GM19372 (cell line): Measurements from ENCODE around the gene CCKAR.
"Not testable (repeated sequence)": the region's sequence is repeated elsewhere in the genome, so short reads cannot be mapped to it uniquely, and the experiment has no call there.

Experiments
- ATAC-seq: cut with Tn5 transposase; IDR thresholded peaks from one replicate; pipeline ENCODE4 v1.9.1; 2021; ENCODE audit warnings: mild to moderate bottlenecking, low read depth, moderate library complexity; ENCODE audit not compliant: unreplicated experiment

Gene CCKAR, protein sequence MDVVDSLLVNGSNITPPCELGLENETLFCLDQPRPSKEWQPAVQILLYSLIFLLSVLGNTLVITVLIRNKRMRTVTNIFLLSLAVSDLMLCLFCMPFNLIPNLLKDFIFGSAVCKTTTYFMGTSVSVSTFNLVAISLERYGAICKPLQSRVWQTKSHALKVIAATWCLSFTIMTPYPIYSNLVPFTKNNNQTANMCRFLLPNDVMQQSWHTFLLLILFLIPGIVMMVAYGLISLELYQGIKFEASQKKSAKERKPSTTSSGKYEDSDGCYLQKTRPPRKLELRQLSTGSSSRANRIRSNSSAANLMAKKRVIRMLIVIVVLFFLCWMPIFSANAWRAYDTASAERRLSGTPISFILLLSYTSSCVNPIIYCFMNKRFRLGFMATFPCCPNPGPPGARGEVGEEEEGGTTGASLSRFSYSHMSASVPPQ

DNA sequence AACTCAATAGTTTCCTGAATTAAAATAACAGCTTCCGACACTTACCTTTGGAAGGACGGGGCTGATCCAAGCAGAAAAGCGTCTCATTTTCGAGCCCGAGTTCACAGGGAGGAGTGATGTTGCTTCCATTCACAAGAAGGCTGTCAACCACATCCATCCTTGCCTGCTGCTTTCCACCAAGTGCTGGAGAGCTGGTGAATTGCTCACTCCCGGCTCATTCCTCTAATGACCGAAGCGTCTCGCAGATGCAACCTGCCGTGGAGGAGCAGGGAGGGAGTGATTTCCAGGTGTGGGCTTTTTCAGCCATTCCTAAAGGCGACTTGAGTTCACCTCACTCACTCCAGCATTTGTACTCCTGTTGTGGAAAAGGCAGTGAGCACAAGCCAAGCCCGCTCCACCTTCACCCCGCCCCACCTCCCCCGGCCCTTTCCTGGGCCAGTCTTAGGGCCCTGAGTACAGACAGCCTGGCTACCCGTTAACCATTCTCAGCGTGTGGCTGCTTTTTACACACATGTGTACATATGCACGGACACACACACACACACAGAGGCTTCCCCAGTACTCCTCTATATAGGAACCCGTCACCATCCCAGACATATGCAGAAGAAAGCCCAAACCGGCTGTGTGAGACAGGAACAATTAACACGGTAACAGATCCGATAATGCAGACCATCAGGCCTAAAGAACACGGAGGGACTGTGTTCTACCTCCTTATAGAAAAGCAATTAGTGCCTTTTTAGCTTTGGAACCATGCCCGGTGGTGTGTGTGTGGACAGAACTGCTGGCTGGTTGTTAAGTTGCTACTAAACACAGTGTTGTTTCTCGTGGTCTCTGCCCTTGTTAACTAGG is at the start of gene CCKAR:
Gene CCKAR, minus strand, starts transcription at position 374 of the 849 bp plus-strand sequence. Its CDS starts 217 bp downstream, at position 157.
- no peak for ATAC-seq

DNA sequence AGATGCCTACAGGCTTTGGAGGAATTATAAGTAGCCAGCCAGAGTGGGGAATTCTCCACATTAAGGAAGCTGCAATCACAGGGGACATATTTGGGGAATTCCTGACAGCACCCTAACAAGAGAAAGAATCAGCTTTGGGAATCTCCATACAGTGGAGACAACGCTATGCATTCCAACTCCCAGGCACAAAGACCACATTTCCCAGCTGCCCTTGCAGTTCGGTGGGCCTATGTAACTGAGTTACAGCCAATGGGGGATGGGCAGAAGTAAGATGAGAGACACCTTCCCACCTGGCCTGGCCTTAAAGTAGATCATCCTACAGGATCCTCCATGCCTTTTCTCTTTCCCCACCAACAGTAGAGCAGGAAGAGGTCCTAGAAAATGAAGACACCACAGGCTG is 43.4 kb upstream of the CCKAR start:
- ATAC-seq, result no peak

DNA sequence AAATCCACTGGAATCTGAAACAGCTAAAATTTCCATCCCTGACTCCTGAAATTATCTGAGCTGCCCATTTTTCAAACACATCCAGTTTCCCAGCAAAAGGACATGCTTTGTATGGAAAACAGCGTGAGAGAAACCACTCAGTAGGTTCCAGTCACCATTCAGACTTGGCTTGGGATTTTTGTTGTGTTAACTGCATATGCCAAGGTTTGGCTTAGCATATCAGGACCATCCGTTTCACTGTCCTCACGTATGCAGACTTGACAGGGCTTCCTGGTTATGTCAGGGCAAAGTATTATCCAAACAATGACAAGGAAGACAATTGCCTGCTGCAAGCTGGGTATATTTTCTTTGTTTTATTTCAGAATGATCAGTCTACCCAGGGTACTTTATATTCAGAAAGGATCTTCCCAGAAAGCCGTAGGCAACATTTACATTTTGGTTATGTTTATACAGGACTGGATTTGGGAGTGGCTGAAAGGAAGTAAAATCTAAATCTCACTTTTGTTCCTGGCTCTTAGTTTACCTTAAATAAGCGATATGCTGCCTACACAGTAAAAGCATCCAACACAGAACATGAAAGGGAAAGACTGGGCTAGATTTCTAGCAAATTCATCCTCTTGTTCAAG is 41.3 kb upstream of the CCKAR start:
- ATAC-seq, result no peak

DNA sequence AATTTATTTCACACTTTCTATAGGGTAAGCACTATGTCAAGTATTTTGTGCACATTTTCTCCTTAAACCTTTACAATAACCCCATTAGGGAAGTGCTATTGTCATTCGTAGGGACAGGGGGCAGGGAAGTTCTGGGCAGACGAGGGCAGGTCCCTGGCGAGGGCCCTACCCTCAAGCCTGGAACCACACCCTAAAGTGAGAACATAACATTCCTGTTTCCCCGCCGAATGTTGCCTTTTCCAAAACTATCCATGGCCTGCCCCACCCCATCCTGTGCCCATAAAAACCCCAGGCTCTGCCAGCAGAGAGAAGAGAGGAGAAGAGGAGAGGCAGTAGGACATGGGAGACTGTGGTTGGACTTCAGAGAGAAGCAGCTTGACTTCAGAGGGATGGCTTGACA is 39.8 kb upstream of the CCKAR start:
- ATAC-seq, result no peak

DNA sequence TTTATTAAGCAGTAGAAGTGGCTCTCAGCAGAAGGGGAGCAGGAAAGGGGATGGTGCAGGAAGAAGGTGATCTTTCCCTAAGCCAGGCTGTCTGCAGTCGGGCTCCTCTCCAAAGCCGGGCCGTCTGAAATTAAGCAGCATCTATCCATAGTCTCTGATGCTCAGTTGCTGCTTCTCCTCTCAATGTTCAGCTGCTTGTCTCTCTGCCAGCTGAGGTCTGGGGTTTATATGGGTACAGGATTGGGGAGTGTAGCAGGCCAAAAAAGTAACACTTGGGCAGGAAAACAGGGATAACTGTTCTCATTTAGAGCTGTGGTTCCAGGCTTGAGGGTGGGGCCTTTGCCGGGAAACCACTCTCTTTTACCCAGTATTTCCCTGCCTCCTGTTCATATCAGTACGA is 39.2 kb upstream of the CCKAR start:
- ATAC-seq, result no peak

DNA sequence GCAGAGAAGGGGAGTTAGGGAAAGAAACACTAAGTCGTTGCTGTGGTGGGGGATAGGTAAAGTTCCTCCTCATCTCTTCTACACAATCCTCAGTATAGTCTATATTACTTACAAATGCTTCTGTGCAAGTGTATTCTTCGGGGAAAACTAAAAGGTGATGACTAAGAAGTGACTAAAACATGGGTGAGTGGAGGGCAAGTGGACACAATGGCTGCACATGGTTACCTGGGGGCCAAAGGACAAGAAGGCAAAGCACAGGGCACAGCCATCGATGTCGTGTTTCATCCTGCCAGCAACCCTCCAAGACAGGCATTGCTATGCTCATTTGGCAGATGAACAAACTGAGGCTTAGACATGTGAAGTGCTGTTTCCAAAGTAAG is 35.5 kb upstream of the CCKAR start:
- no peak for ATAC-seq

DNA sequence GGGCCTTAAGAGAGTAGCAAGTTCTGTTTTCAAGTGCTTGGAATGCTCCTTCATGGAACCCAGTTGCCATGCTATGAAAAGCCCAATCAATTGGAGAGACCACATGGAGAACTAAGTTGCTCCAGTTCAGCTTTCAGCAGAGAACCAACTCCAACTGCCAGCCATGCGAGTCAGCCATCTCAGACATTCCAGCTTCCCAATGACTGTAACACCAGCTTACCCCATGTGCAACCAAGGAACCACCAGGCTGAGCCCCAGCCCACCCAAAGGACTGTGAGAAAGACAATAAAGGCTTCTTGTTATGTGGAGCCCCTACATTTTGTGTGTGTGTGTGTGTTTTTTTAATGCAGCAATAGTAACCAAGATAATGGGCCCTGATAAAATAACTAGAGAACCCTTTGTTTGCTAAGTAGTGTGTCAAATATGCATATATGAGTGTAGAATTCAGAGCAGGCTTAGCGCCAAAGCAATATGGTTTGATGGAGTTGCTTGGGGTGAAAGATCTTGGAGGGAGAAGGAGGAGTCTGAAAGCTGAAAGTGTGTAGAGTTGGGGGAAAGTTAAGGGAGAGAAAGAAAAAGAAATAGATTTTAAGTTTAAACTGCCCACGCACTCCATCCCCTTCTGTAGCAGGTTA is 35.0 kb upstream of the CCKAR start:
- ATAC-seq, result no peak

DNA sequence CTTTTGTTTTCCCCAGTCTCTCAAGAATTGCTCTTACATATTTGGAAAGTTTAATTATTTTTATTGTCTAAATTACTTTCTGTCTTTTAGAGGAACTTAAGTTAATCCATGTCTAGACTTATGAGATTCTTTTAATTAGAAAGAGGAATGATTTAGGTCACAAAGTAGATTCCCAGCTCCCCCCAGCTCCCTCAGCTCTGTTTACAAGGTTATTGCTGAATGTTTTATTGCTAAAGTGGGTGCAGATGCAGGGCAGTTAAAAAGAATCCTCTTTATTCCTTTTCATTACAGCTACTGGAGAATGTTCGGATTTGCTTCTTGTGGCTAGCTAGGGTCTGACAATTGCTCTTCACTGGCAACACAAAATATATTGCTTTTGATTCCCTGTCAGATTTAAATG is 33.7 kb upstream of the CCKAR start:
- ATAC-seq, result no peak

DNA sequence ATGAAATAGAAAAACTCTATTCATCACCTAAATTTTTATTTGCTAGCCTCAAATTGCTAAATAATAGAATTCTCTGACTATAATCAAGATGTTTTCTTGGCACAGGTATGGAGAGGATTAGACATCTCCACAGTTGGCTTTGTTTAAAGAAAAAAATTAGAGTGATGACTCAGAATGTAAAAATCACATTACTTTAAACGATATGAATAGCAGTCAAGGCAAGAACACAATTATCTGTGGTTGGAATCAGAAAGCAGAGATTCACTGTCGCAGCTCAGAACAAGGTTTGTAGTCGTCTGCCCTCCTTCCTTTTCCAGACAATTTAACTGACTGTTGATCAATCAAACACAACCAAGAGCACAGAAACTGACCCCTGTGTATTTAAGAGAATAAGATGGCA is 32.2 kb upstream of the CCKAR start:
- ATAC-seq, result no peak

DNA sequence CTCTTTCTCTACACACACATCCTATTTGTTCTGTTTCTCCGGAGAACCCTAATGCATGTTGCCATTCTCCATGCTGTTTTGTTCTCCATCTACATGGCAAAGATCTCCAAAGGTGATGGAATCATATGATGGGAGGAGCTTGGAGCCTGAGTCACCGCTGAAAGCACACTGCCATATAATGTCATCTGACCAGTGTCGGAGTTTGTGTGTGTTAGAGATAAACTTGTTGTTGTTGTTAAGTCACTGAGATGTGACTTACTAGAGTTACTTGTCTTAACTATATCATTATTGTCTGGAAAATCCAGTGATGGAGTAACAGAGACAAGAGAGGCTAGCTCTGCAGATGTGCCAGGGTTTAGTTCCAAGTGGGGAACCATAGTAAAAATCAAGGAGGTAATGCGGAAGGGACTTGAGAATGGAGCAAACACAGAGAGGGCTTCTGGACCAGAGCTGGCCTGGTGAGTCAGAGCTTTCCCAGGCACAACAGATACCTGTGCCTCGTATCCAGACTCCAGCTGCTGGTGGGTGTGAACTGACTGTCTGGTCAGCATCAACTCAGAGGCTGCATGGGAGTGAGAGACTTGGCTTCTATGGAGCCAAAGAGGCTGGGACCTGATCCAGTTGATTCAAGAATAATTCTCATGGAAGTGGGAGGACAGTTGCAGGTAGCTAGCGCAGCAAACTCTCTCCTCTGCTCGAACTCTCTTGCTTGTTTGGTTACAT is 30.6 kb upstream of the CCKAR start:
- ATAC-seq, result no peak

DNA sequence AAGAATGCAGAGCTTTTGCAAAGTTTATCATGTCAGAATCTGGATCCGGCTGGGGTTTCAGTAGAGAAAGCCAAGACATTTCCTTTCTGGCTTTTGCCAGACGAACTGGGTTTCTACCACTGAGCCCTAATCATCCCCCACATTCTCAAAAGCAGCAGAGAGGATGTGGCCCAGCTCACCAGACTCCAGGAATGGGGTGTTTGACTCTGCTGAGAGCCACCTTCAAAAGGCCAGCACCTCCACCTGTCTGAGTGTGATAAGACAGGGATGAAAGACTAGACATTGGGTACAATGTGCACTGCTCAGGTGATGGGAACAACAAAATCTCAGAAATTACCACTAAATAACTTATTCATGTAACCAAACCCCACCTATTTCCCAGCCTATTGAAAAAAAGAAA is 25.7 kb upstream of the CCKAR start:
- ATAC-seq, result no peak

DNA sequence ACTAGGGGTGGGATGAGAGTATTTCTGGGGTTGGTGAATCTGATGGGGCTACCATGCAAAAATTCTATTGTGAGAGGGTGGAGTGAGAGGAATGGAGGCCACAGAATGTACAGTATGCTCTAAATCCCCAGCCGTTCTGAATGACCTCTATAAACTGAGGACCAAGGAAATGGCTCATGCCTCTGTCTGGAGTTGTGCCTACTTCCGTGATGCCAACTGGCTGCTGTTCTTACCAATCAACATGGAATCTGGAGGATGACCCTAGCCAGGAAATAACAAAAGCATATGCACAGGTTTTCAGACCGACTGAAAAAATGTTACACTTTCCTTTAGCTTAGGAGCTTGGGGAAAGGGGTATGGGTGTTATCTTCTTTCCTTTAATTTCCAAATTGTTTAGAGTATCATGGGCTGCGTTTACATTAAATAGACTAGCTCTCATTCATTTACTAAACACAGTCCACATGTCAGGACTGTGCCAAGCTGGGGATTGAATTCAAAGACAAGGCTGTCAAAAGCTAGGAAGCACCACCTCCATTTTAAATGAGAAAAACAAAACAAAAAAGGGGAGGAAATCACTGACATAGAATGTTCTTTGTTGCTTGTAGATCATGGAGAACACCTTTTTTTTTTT is 20.2 kb upstream of the CCKAR start:
- ATAC-seq, result no peak

DNA sequence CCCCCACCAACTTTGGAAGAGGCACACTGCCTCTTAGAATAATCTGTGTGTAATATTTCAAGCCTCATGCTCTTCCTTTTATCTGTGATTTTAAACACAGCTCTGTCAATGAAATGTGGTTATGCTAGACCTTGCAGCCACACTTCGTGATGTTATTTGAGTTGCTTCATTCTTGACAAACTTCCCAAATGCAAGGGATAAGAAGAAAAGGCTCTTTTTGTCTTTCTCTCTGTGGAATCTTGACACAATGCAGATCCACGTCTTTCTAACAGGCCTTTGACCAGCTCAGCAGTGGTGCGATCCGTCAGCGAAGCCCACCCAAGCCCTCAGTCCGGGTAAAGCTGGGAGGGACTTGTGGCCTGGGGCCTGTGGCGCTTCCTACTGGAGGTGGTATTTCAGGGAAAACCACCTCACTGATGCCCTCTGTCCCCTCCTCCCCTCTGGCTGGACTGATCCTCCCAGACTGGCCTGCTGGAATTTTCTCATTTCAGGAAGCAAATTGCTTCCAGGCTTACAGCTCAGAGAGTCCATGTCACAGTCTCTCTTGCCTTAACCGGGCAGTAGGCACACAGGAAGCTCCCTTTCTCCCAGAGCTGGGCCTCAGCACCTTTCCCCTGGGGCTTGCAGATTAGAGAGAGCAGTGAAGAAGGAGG is 19.5 kb upstream of the CCKAR start:
- no peak for ATAC-seq

DNA sequence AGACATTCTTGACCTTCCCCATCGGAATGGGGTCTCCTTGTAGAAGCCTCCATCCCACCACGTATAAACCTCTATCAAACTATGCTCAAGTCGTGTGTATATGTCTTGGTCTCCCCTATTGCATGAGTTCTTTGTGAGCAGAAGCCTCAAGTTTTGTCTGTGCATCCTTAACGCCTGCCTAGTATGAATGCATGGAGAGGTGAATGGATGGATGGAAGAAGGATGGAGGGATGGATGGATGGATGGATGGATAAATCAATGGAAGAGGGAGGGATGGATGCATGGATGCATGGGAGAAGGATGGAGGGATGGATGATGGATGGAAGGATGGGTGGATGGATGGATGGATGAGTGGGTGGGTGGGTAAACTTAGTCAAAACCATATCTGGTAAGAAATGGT is 17.0 kb upstream of the CCKAR start:
- no peak for ATAC-seq

DNA sequence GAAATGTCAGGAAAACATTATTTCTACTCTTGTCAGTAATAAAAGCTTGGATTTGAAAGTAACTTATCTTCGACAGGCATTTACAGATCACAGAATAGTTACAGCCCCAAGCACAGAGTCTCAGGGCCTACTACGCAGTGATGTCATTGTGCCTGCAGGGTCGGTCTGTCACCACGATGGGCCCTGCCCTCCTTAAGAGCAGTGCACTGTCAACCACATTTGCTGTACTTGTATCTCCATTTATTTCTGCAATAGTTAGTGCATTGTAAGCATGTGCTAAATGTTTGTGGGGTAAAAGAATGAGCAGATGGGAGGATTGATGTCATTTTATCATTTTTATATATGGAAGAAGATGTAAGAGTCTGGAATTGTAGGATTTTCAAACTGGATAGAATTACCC is 13.6 kb upstream of the CCKAR start:
- no peak for ATAC-seq

DNA sequence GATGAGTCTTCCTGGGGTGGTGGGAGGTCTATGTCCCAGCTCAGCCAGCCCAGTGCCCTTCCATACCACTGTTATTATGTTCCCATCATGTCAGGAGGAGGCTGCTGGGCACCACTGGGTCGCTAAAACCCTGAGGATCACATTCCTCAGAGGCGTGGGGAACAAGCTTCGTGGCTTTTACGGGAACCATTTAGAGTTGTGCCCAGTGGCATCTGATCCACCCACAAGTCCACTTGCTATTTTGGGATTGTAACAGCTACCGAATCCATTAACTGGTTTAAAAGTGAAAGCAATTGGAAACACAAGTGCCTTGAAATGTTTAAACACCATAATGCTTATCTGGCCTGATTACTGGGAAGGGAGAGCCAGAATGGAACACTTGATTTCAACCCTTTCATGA is 13.1 kb upstream of the CCKAR start:
- ATAC-seq, result no peak

DNA sequence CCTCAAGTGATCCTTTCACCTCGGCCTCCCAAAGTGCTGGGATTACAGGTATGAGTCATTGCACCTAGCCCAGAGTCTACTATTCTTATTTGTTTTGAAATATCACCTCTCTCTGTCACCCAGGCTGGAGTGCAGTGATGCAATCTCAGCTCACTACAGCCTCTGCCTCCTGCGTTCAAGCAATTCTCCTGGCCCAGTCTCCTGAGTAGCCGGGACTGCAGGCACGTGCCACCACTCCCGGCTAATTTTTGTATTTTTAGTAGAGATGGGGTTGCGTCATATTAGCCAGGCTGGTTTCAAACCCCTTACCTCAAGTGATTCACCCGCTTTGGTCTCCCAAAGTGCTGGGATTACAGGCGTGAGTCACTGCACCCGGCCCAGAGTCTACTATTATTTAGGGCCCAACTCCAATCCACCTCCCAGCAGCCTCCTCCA is 10.3 kb upstream of the CCKAR start:
- ATAC-seq, result not testable (repeated sequence)

DNA sequence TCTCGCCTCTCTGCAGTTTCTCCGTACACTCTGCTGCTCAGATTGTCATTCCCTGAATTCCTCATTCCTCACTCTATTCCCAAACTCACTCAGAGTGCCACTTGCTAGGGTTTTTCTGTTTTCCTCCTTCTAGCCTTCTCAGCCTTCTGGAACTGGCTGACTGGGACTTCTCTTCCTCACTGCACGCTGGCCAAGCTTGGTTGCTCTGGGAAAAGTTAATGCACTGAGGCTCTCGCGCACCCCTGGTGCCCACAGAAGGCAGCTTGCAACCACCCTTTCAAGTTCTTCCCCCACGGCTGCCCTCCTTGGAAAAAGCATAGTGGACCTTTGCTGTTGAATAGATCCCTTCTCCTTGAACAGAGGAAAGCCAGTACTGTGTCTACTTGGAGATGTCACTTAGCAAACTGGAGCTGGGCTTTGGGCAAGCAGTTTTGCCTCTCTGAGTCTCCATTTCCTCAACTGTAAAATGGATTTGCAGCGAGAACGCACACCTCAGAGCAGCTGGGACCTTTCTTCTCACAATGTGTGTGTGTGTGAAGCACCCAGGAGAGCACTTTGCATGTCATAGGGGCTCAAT is 6.0 kb upstream of the CCKAR start:
- no peak for ATAC-seq

DNA sequence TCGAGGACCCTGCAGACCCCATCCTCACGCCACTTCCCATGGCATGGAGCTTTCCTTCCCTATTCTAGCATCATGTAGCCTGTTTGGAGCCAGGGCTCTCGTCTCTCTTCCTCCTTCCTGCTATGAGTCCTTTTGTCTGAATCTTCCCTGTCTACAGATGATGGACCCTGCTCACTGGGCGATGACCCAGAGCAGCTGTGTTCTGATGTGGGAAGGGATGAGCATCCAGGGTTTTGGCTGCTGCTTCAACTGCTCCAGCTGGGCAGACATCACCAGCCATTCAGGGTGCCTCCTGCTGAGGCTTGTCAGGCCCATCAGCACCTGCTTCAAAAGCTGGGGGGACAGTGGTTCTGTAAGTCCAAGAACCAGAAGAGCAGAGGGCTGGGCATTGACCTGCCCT is 3.2 kb upstream of the CCKAR start:
- ATAC-seq, result no peak
